ENCODE measurements around the gene RBM17.
"Not testable (repeated sequence)": the region's sequence is repeated elsewhere in the genome, so short reads cannot be mapped to it uniquely, and the experiment has no call there.

Gene RBM17

GRCh38 chr10:6082496-6083395, 6.1 kb upstream of the RBM17 start:
- no peak for FAIRE-seq

DNA sequence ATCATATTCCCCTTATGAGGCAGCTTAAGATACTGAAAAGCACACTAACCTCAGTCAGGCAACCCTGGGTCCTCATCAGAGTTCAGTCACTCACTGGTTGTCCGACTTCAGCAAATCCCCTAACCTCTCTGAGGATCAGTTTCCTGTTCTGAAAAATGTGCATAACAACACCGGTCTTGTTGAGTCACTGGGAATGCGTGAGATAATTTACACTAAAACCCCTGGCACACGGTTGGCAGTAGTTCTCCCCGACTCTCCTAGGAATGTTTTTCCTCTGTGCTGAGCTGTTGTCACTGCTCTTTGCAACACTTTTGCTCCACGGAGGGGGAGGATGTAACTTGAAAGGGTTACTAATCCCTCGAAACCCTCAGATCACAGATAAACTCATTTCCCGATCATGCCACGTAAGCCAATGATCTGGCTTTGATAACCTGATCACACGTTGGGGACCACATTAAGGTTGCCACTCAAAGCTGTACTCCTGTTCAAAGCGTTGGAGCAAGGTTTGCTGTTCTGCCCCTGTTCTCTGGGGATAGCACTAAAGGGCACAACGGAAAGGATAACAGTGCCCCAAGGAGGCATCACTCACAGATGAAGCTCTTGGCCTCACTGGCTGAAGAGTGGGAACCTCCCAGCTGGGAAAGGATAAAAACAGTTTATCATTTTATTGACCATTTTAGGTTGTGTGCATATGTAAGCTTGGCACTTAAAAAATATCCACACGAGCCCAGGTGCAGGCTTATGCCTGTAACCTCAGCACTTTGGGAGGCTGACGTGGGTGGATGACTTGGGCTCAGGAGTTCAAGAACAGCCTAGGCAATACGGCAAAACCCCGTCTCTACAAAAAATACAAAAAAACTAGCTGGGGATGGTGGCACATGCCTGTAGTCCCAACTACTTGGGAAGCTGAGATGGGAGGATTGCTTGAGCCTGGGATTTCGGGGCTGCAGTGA, 5.0 kb upstream of the RBM17 start:
- FAIRE-seq, result no peak

- FAIRE-seq, result peak; percentile 84
Observed at GRCh38 chr10:6086375-6087233, 2.2 kb upstream of the RBM17 start.

GRCh38 chr10:6089334-6090219, 743 bp downstream of the RBM17 start:
- FAIRE-seq, result no peak

- no peak for FAIRE-seq
Observed at GRCh38 chr10:6091630-6092029, 2.8 kb downstream of the RBM17 start.

DNA sequence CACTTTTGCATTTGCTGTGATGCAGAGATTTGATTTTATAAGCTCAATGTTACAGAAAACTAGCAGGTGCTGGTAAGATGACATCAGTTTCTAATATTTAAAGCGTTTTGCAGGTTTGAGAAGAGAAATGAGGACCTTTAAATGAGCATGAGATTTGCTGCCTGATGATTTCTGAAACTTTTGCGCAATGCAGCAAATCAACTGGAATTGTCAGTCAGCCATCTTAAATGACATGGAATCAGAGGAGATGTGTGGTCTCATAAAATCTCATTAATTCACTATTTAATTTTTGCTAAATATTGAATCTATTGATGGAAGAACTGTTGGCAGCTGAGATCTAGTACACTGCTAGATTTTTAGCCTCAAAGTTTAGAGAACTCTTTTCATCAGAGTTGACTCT, 3.9 kb downstream of the RBM17 start:
- no peak for FAIRE-seq

- FAIRE-seq, result no peak
Observed at GRCh38 chr10:6095810-6096570, 7.2 kb downstream of the RBM17 start.

DNA sequence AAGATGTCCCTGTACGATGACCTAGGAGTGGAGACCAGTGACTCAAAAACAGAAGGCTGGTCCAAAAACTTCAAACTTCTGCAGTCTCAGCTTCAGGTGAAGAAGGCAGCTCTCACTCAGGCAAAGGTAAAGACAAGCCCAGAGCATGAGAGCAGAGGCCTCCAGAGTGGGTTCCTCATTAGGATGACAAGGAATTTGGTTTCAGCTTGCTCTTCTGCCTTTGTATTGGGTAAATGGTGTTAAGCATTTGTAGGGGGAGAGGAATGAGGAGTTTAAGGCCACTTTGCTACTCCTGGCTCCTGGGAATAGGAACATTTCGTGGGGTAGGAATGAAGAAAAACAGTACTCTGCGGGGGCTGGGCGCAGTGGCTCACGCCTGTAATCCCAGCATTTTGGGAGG, 8.2 kb downstream of the RBM17 start:
- no peak for FAIRE-seq

- FAIRE-seq, result no peak
Observed at GRCh38 chr10:6098156-6098555, 9.3 kb downstream of the RBM17 start.

DNA sequence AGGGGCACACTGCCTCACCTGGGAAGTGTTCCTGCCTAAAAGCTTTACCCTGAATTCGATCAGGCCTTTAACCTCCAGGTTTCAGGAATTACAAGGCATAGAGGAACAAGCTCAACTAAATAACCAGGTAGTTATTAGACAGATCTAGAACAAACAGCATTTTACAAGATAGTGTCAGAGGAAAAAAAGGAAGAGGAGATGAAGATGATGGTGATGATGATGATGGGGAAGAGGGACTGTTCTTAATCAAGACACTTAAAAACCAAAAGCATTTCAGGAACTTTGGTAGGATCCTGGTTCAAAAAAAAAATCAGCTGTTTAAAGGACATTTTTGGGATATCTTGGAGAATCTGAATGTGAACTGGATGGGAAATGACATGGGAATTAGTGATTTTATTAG, 11.5 kb downstream of the RBM17 start:
- FAIRE-seq, result no peak

DNA sequence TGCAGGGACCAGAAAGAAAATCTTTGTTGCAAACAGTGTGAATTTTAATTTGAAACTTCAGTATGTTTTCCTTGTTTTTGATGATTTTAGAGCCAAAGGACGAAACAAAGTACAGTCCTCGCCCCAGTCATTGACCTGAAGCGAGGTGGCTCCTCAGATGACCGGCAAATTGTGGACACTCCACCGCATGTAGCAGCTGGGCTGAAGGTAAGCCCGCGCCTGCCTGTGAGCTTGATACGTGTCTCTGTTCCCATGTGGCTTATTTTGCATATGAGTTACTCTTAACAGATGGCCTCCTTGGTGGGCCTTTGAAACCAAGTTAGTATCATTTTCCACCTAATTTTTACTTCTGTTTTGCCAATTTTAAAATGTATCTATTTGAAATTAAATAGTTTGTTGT, 12.3 kb downstream of the RBM17 start:
- no peak for FAIRE-seq

- no peak for FAIRE-seq
Observed at GRCh38 chr10:6102128-6102527, 13.3 kb downstream of the RBM17 start.

DNA sequence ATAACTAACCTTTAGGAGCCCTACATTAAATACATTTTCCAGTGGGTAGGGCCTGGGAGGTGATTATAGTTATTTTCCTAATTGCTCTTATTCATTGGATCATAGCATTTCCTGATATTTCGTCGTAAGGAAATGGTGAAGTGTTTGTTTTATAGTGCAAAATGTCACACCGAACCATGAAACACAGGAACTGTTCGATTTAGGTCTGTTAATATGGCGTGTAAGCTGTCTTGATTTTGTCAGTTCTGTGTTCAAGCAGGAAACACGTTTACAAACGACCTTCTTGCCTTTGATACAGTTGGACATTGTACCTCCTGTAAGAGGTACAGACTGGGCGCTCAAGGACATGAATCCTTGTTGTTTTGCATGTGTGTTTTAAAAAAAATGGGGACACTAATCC, 14.8 kb downstream of the RBM17 start:
- no peak for FAIRE-seq

- FAIRE-seq, result not testable (repeated sequence)
Observed at GRCh38 chr10:6107616-6108015, 18.8 kb downstream of the RBM17 start.

DNA sequence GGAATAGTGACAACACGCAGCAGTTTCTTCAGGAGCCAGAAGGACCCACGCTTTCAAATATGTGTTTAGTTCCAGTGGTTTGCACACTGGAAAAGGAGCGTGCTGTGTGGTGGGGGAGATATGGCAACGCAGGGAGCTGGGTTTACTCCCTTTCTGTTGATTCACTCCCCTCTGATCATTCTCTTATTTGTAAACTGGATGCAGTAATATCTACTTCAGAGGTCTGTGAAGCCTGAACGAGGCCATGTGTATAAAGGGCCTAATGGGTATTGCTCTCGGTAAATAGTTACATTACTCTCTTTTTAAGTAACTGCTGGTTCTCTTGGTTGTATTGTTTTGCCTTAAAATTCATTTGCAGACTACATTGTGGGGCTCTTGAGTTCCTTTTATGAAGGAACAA, 19.2 kb downstream of the RBM17 start:
- FAIRE-seq, result no peak

DNA sequence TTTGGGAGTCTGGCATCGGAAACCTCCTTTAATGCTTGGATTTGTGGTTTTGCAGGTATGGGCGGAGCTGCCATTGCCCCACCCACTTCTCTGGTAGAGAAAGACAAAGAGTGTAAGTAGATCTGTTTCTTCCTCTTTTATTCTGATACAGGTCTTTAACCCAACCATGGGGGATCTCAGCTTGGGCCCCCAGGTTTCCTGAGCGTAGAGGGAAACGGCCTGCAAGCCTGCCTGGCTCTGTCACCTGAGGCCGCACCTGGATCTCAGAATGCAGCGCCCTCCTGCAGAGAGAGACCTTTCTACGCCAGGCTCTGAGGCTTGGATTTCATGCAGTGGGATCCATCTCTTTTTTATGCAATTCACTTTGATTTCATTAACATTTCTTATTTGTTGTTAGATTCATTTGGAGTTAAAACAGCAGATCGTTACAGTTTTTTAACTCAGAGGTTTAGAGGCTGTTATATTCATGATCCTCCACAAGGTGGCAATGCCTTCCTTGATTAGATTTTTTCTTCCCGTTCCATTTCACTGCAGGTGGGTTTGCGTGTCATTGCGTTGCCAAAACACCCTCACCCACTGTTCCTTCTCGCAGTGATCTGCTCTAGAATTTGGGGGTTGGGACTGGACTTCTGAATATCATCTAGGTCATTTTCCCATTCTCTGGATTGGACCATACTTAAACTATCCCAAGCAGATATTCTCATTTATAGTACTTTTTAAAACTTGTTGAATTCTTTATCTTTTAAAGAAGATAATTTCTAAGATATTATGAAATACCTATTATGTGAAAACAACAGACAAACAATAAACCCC, 20.0 kb downstream of the RBM17 start:
- FAIRE-seq, result peak; percentile 89

GRCh38 chr10:6109444-6109775, 20.6 kb downstream of the RBM17 start:
- FAIRE-seq, result no peak

- FAIRE-seq, result no peak
Observed at GRCh38 chr10:6110136-6110535, 21.3 kb downstream of the RBM17 start.

DNA sequence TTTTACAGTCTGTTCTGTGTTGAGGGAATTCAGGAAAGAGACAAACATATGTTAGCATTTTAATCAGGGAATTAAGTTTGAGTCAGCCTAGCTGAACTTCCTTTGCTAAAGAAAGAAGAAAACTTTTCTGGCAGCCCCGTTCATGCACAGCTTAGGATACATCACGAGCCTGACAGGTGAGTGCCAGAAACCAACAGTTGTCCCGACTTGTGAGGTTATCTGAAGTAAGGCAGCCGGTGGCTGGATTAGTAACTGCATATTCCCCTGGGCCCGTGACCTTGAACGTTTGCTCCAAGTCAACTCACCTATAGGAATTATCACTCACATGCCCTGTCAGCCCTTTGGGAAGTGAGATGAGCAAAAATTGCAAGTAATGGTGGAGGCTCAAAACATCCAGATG, 24.1 kb downstream of the RBM17 start:
- no peak for FAIRE-seq

DNA sequence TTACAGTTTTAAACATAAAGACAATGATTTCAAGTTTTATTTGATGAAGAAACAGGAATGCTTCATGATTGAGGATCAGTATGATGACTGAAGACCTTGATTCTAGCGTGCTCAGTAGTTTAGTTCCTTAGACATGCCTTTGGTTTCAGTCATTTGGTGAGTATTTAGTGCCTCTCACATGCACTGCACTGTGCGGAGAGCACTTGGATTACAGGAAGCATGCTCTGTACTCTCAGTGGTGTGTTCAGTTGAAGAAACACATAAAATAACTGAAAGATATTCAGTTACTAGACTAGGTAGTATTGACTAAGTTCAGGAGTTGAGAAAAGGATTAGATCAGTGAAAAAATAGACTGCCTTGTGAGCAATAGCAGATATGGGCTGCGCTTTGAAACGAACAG, 25.5 kb downstream of the RBM17 start:
- FAIRE-seq, result no peak

Data from islet of Langerhans (tissue), 1 donor.